CD4-positive, alpha-beta T cell treated with Interleukin-6 at 100 ng/mL for 8 hours (primary cell): ENCODE data around the gene HSPA9.

Experiments used
- DNase-seq: peaks from one replicate; pipeline ENCODE4 v3.0.0-alpha.2; 2020; ENCODE audit warnings: mixed read lengths, low spot score

The HSPA9 gene

DNA sequence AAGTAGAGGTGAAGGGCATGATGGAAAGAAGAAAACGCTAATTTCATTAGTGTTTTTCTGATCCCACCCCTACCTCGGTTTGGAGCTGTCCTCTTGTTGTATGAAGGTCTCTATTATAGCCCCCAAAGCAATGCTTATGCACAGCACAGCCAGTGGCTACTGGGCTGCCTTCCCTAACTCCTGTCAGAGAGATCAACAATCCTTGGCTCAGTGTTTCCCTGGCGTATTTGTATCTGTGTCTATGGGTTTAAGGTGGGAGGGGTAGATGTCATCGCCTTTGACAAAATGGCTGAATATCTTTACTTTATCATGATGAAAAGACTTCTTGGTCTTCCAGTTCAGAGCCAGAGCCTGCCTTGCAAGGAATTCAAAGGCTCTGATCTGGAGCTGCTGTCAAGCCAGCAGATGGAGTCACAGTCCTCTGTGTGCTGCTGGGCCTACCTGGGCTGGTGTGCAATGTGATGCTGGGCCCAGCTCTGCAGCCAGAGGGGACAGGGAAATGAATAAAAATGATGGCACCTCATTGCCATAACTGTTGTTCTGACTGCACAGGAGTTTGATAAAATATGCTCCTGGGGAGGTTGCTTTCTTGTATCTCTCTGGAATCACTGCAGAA is 20.1 kb upstream of the HSPA9 start:
- DNase-seq, result no peak

DNA sequence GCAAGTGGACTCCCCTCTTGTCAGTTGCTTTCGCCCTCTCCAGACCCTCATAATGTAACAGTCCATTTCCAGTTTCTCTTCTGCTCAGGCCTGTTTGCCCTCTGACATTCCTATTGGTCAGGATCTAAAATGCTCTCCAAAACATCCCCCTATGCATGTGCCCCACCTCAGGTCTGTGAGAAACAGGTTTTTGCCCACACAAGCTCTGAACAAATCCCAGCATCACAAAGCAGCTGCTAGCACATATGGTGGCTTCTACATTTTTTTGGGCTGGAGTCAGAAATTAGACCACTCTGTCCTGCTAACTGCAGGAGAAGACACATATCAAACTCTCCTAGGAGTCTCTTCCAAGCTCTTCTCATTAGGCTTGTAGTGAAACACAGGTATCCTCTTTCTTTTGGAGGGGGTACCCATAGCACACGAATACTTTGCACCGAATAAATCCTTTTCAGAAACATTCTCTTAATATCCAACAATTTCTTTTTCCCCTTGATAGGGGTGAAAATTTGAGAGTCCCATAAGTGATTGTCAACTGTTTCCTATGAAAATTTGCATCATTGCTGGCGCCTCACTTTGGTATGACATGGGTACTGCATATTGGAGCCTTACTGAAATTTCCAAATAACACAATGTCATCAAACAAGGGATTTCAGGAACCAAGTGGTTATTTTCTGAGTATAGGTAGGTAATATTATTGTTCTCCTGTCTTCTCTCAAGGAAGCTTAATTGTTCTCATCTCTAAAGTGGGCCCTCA is 19.3 kb upstream of the HSPA9 start:
- DNase-seq, result no peak

DNA sequence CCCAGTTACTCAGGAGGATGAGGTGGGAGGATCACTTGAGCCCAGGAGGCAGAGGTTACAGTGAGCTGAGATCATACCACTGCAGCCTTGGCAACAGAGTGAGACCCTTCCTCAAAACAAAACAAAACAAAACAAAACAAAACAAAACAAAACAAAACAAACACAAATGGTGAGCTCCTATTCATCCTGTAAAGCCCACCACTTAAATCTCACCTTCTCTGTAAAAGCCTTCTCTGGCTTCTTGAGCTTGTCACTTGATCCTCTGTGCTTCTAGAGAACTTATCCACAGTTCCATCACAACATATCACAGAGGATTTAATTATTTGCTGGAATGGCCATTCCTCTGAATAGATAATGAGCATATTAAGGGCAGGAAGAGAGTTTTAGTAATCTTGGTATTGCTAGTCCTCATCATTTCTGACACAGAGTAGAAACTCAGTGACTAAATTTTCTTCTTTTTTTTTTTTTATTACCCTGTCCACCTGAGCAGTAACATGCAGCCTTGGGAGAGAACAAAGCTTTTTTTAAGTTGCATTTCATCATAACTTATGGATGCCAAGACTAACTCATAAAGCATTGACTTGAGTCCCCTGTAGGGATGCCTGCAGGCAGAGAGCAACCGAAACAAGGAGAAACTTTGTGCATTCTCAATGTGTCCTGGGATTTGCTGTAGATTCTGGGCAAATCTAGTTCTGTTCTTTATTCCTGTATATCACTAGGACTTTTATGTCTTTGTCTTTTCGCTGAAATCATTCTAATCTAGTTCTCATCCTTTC is 13.0 kb upstream of the HSPA9 start:
- no peak for DNase-seq

DNA sequence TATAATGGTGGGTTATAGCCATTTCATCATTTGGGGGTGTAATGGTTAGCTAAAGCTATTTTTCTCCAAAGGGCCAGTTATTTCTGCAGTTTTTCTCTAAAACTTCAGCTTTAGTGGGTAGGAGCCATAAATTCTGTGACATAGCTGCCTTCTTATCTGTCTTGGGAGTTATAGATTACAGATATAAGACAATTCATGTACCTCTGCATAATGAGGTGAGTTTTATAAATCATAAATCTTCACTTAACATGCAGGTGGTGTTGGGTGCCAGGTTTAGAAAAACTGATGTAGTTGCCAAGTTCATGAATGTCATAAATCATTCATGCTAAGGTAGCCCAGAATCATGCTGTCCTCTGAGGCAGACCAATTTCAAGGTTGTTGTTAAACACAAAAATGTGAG is 10.0 kb upstream of the HSPA9 start:
- DNase-seq, result no peak

DNA sequence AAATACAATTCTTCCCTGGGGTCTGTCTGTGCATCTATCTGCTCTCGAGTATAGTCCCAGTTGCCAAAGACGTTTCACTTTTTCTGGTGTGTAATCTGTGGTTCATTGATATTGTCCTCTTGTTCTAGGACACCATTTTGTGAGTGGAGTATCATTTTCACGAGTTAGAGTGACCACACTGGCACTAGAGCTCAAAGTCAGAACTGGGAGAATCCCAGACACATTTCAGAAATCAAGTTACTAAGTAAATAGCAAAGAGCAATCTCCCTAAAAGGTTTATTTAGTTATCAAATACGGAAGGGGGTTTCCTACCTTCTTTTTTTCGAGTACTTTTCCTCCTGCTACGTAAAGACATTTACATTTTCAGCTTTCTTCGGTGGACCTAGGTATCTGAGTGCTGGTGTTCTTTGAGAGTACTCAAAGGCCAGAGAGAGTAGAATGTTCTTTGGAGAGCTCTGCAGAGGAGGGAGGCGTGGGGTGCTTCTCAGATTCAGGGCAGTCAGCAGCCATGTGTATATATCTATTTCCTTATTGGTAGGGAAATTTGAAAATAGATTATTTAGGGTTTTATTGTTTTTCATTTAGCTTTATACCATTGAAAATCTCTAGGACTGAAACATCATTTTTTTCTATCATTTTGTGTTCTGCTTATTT is 8.9 kb upstream of the HSPA9 start:
- no peak for DNase-seq

DNA sequence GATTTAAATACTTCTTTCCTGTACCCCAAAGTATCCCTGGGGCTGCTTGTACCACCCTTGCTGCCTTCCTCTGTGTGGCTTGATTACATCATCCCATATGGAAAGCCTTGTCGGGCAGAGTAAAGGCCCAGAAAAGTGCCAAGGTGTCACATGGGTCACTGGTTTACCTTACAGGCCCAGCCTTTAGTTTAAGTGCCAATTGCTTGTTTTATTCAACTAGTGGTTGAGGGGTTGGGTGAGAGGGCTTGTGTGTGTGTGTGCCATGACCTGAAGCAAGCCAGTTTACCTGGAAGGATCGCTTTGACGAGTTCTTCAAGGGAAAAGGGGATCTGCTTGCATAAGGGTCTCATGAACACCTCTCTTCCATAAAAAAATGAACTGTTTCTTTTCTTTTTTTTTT is 7.8 kb upstream of the HSPA9 start:
- DNase-seq, result no peak

DNA sequence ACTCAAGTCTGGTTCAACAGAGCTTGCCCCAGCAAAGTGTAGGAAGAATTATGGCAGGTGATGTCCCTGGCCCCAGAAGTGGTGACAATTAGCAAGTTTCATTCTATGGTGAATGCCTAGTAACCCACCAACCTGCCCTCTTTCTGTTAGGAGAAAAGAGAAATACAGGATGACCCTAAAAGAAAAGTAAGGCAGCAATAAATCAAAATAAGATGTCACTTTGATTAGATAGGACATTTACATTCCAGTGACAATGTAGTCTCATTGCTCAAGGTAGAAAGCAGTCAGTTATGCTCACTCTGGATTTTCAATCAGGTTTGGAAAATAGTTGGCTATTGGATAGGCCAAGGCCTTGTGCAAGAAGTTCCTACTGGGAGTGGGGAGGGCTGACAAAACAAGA is 5.6 kb upstream of the HSPA9 start:
- DNase-seq, result no peak

DNA sequence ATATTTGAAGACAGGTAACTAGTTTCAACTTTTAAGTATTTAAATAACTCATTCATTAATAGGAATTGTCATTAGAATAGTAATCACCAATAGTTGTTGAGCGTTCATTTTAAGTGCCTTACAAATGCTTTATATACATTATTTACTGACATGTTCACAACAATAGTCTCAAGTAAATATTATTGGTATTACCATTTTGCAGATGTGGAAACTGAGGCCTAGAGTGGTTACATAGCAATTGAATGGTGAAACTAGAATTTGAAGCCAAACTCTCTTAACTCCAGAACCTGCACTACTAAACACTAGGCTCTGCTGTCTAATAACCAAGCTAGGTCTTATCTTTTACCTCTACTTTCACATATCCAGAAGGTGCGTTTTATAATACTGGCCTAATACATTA is 4.8 kb upstream of the HSPA9 start:
- DNase-seq, result no peak

DNA sequence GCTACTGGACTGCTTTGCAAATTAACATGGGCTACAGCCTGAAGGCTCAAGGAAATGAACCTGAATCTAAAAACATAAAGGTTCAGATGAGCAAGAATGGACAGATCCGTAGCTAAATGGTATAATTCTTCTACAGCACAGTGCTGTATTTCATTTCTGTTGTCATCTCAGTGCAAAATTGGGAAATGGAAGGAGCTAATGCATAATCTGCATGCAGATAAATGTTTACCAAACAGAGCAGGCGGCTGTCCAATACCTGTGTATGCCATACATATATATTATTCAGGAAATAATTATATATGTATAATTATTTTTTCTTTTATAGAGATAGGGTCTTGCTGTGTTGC is 4.3 kb upstream of the HSPA9 start:
- no peak for DNase-seq

DNA sequence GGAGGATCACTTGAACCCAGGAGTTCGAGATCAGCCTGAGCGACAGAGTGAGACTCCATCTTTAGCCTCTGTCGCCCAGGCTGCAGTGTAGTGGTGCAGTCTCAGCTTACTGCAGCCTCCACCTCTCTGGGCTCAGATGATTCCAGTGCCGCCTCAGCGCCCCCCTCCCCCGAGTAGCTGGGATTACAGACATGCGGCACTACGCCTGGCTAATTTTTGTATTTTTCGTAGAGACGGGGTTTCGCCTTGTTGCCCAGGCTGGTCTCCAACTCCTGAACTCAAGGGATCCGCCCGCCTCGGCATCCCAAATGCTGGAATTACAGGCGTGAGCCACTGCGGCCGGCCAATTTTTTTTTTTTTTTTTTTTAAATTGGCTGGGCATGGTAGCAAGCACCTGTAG is 2.3 kb upstream of the HSPA9 start:
- DNase-seq, result no peak

DNA sequence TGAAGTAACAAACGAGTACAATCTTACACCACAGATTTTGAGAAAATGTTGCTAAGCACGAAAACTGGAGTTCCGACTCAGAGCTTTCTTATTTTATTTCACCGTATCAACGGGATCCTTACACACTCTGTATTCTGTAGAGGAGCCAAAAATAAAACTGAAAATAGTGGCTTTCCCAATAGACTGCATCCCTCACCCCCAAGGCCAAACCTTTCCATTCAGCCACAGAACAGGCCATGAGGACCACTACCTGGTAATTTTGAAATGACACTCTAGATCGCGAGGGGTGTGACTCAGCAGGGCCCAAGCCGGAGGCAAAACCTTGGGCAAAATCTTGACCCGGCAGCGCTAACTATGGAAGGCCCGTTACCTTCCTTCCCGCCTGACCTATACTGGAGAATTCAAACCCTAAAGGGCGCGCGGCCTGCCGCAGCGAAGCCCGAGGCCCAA is 432 bp downstream of the HSPA9 start:
- DNase-seq, result no peak

DNA sequence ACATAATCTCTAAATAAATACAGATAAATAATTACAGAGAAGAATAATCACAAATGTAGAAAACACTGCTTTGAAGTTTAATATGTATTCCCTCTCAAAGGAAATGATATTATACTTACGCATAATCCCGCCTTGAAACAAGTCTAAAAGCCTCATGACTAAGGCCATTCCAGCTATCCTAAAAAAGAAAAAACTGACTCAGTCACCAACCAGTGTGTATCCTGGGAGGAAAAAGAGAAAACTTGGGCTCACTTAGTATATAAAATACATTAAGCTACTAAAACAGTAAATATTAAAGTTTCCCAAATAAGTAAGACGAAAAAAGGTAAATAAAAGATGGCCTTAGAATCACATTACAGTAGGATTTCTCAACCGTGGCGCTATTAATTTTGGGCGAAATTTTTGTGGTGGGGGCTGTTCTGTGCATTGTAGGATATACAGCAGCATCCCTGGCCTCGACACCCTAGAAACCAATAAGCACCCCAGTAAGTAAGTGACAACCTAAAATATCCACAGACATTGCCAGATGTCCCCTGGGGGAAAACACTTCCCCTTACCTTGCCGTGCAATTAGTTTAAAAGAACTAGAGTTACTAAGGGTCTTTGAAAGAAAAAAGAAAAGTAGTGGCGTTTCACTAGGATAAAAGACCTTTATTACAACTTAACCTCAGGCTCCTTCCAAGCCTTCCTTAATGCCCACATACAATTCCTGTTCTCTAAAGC is 1.1 kb downstream of the HSPA9 start:
- no peak for DNase-seq

DNA sequence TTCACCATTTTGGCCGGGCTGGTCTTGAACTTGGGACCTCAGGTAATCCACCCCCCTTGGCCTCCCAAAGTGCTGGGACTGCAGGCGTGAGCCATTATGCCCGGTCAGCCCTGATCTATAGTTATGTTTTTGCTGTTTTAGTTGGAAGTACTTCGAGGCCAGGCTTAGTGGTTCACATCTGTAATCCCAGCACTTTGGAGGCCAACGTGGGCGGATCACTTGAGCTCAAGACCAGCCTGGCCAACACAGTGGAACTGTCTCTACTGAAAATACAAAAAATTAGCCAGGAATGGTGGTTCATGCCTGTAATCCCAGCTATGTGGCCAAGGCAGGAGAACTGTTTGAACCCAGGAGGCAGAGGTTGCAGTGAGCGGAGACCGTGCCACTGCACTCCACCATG is 2.0 kb downstream of the HSPA9 start:
- DNase-seq, result no peak

DNA sequence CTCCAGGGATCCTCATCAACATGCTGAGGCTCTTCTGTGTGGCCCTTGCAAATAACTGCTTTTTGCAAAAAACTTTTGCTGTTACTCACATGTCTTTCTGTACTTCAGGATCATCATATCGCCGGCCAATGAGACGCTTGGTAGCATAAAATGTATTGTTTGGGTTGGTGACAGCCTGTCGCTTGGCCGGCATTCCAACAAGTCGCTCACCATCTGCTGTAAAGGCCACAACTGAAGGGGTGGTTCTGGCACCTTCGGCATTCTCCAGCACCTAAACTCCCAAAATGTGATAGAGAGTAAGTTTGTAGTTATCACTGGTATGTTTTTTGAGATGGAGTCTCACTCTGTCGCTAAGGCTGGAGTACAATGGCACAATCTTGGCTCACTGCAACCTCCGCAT is 4.3 kb downstream of the HSPA9 start:
- DNase-seq, result no peak

DNA sequence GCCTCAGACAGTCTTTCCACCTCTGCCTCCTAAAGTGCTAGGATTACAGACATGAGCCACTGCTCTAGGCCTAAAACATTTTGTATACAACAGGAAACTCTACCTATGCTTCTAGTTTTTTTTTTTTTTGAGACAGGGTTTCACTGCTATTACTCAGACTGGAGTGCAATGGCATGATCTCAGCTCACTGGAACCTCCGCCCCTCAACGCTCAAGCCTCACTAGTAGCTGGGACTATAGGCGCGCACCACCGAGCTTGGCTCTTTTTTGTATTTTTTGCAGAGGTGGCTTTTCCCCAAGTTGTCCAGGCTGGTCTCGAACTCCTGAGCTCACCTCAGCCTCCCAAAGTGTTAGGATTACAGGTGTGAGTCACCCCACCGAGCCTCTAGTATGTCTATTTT is 5.4 kb downstream of the HSPA9 start:
- DNase-seq, result no peak

DNA sequence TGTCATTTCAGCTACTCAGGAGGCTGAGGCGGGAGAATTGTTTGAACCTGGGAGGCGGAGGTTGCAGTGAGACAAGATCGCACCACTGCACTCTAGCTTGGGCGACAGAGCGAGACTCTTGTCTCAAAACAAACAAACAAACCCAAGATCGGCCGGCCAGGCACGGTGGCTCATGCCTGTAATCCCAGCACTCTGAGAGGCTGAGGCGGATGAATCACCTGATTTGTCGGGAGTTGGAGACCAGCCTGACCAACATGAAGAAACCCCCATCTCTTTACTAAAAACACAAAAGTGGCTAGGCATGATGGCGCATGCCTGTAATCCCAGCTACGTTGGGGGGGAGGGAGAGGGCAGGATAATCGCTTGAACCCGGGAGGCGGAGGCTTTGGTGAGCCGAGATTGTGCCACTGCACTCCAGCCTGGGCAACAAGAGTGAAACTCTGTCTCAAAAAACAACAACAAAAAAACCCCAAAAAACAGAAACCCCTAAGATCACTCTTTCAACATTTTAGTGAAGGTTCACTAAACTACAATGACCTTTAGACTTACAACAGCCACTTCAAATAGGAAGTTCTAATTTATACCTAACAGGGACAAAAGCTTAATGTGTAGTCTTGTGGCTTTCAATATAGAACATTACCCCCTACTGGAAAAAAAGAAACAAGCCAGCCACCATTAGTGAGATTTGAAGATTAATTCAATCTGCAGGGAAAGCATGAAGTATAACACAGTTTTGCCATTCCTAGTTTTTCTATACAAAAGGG is 7.0 kb downstream of the HSPA9 start:
- no peak for DNase-seq

DNA sequence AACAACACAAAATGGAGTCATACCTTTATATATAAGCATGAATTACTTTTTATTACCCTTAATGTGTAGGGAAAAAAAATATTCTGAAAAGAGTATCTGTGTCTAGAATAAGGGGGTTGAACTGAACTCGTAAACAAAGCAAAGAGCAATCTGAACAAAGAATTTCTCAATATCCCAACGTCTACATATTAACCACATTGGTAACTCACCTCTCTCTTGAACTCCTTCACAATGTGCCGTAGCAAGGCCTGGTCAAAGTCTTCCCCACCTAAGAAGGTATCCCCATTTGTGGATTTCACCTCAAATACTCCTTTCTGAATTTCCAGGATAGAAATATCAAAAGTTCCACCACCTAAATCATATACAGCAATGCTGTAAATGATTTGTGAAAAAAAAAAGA is 8.4 kb downstream of the HSPA9 start:
- no peak for DNase-seq

DNA sequence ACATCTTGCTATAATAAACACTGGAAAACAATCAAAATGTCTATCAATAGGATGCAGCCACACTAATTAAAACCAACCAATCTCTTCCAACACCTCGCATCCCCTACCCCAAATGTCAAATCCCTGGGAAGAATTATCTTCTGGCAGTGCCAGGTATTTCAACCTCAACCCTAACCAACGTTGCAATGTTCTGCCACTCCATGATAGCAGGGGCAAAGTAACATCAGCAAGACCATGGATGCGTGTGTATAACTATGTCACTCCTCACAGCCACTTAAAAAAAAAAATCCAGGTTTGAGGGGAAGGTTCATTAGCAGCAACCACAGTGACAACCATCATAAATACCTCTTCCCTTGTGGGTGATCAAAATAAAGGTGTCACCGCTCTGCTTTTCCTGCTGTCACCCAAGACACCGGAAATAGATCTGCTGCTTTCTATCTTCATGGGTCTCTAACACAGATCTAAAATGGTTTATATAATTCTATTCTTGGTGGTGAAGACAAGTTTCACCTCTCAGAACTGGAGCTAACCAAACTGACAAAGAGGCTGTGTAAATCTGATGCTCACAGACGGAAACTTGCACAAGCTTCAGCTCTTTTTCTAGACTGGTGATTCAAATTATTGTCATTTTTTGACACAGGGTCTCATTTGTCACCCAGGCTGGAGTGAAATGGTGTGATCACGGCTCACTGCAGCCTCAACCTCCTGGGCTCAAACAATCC is 9.9 kb downstream of the HSPA9 start:
- DNase-seq, result peak; percentile 54

DNA sequence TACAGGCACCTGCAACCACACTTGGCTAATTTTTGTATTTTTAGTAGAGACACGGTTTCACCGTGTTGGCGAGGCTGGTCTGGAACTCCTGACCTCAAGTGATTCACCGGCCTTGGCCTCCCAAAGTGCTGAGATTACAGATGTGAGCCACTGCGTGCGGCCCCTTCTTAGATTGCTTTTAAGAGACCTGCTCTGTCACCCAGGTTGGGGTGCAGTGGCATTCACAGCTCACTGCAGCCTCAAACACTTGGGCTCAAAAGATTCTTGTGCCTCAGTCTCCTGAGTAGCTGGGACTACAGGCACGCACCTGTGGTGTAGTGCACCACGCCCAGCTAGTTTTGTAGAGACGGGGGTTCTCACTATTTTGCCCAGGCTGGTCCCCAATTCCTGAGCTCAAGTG is 11.0 kb downstream of the HSPA9 start:
- DNase-seq, result no peak

DNA sequence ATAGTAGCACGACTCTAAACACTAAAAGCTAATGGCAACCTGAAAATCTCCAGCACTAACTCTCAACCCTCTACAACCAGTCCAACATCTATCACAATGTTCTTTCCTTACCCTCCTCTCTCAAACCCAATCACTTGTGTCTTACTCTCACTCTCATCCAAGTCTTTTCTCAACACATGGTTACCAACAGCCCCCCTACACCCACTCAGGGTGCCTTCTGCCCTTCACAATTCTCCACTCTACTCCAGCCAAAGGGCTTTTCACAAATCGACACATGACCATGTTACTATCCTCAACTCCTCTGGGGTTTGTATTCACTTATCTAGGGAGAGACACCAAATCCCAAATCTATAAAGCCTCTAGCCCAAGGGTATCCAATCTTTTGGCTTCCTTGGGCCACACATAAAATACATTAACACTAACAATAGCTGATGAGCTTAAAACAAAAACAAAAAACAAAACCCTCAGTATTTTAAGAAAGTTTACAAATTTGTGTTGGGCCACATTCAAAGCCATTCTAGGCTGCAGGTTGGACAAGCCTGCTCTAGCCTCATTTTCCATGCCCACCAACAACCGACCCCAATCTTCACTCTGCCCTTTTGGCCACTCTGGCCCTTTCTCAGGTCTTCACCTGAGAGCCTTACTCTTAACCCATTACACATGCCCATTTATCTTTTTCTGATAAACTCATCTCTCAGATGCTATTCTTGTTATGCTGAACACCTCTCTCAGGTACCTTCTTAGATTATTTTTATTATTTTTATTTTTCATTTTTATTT is 11.7 kb downstream of the HSPA9 start:
- no peak for DNase-seq
